ENCODE data around the gene ZNF407.

Gene ZNF407

DNA sequence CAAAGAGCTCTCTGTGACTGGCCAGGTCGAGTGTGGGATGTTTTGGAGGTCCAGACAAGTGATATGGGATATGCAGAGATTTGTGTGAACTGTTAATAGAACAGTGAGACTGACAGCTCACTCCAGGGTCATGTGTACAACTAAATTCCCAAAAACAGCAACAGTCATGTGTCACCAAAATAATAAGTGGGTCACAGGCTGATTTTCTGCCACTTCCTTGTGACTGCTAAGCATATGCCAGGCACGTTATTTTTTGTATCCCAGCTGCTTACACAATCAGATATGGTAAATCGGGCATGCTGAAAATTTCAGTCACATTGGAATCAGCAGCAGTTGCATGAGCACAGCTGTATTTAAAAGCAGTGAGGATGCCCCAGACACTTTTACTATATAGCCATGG is 412.6 kb downstream of the ZNF407 start:
- no peak for DNase-seq (ENCODE audit: low read depth)

DNA sequence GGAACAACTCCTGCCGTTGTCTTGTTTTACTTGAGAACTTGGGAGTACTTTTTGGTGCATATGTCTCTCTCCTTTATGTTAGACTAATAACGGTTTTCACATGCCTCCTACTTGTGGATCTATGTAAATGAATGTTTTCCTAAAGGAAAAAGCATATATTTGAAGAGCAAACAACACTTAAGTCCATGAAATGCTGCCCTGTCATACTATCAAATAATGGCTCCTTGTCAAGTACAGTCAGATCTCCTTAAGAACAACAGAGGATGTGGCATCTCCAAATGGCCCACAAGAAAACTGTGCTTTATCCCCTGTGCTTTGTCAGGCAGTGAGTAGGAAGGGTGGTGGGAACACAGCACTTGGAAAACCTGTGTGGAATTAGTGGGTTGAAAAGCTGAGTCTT is 413.0 kb downstream of the ZNF407 start:
- DNase-seq (ENCODE audit: low read depth) = no peak

DNA sequence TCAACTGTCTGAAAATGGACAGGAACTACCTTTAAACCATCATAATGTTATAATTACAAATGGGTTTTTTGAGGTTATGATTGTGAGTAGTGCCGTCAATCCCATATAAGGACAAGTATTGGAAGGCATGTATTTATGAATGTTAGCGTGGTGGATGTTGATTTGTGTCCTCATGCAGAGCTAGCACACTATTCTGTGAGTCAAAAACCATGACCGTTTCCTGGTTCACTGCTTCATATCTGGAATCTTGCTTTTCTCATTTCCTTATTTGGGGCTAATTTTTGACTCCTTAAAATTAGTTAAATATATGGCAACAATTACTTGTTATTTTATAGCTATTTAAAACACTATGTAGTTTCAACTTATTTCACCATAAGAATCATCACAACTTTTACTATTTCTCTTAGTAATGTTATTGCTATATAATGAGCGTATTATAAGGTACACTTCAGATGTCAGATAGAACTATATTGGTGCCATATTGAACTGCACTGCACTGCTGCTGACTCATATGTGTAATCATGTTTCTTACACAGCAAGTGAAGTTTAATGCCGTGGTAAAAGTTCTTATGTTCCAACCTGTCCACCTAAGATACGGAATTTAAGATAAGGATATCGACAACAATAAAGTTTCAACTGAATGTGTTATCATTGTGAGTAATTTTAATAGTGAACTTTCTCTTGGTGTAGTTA is 418.5 kb downstream of the ZNF407 start:
- no peak for DNase-seq (ENCODE audit: low read depth)

DNA sequence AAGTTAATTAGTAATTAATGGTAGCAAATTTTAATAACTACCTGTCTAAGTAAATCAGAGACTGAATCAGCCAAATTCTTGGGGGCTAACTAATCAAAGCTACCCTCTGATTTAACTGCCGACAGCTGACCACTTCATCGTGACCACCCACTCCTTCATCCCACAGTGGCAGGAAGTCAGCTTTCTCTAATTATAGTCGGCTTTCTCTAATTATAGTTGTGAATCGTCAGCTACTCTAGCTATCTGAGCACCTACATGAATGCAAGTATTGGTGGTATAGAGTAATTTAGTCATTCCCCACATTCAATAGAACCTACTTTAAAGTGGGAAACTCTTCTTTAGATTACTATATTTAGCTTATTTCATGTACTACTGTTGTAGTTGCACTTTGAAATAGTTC is 425.8 kb downstream of the ZNF407 start:
- no peak for DNase-seq (ENCODE audit: low read depth)

DNA sequence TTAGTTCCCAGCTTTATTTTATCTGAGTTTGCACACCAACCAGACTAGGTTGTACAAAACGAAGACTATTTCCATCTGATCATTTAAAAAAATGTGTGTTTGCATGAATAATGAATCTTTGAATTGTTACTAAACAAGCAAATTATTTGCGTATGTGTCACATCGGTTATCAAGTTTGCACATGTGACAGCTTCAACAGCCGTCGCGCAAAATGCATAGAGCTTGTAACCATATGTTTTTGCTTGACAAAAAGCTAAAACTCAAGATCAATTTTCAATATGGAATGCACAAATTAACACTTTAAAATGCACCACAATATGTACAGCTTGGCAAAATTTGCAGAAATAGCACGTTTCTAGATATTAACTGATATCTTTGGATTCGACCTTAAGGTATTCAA is 427.2 kb downstream of the ZNF407 start:
- no peak for DNase-seq (ENCODE audit: low read depth)

DNA sequence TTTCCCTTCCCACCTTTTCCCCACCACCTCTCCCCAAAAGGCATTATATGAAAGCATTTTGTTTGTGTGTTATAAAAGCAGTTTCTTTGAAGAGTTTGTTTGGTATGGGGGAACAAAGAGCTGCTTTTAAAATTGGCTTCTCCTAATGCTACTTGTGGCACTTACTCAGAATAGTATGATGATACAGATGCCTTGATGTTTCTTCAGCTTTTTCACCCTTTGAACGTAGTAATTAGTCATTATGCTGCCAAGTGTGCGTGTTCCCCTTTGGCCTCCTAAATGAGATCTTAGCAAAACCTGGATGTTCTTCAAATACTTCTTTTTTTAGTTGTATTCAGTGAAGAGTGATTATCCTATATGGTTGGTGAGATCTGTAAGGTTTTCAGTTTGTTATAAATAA is 427.9 kb downstream of the ZNF407 start:
- DNase-seq (ENCODE audit: low read depth) = no peak

DNA sequence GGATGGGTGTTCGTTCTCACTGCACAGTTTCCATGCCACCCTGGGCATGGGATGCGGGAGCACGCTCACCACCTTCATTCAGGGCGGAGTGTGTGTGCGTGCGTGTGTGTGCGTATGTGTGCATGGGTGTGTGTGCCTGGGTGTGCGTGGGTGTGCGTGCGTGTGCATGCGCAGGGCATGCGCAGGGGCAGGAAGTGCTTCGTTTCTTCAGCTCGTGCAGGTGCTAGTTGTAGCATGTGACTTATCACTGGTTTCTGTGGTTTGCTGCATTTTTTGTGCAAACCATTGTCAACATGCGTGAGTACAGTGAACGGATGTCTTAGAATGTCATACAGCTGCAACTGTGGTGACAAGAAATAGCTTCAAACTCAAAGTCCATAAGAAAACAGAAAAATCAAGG is 431.8 kb downstream of the ZNF407 start:
- DNase-seq (ENCODE audit: low read depth) = no peak

DNA sequence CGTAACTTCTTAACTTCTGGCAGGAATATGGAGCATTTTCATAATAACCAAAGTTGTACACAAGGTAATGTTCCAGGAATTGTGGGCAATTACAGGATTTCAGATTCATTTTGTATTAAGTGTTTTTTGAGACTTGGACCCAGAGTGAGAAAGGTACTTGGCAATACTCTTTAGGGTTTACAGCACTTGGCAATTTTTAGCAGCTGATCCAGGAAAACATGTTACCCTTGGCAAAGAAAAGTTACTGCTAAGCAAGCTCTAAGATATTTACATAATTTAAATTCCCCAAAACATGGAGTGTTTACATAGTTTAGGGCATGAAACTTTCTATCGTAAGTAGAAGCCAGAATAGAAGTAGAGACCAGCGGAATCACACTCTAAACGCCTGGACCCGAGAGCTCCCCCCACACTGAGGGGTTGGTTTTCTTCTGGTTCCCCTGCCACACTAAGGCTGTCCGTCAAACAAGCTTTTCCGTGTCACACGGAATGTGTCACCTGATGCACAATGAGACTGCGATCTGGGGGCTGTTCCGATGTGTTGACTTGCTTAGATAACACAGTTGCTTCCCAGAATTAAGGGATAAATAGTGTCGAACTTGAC is 434.1 kb downstream of the ZNF407 start:
- no peak for DNase-seq (ENCODE audit: low read depth)

DNA sequence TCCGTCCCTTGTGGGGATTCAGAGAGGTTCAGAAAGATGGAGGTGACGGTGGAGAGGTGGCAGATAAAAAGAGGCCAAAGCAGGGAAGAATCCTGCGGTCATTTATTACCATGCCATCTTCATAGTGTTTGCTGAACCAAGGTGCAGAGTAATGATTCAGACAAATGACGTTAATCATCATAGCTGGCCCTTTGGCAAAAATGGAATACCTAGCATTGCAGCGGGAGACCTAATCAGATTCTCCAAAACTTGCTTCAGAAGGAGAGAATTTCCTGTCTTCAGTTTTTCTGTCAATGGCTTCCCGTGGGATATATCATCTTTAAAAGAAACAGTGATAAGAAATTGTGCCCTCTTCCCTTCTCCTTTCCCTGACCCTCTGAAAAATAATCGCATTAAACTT is 435.8 kb downstream of the ZNF407 start:
- DNase-seq (ENCODE audit: low read depth) = no peak

DNA sequence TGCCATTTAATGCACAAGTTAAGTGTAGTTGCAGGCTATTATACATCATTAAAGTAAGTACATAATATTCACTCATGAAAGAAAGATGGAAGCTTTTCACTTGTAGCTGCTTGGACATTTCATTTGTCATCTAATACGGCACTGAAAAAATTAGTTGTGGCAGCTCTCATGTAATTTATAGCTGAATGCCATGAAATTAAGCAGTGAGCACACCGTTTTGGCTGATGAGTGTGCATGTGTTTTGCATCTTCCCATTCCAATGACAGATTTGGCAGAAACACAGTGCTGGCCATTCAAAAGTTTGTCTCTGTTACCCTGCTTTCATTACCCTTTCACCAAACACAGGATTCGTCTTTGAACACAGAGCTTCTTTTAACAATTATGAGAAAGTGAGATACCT is 437.3 kb downstream of the ZNF407 start:
- no peak for DNase-seq (ENCODE audit: low read depth)

DNA sequence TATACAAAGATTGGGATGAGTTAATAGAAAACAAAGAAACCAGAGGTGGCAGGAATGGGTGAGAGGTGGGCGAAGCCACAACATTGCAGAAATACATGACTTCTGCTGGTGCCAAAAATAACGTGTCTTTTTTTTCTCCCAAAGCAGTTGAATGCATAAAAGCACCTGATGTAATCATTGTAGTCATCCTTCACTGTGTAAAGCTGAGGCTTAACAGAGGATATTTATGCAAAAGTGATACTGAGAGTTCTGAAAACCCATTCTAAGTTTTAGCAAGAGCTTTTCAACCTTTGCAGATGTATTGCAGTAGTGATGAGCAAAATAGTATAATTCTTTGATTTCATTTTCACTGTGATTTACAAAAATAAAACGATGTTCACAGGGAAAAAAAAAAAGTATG is 438.3 kb downstream of the ZNF407 start:
- DNase-seq (ENCODE audit: low read depth) = no peak

DNA sequence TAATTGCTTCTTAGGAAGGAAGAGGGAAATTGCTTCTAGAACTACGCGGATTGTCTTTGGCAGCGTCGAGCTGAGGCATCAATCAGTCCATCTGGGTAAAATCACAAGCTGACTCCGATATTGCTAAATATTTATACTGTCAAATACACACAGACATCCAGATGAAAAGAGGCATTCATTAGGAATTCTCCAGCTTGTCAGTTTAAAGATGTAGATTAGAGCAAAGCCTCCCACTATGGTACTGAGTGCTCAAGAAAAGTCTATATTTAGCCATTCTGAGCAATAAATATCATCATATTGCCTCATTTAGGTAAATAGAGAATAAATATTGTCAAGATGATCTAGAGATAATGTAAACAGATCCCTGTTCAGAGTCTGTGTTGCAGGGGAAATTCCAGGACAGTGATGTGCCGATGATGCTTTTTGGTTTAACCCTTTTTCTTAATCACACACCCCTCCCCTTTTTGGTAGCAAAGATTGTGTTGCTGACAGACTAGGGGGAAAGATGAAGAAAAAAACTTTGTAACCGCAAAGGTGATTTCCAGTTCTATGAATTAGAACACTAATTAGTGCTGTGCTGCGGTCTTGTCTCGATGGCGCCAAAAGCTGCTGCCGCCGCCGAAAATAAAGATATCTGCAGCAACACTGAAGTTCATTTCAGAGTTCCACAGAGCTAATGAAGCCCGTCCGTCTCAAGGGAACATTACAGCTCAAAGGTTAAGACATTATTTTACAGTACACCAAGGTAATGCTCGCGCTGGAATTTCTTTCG is 439.4 kb downstream of the ZNF407 start:
- peak; percentile 33 for DNase-seq (ENCODE audit: low read depth)

DNA sequence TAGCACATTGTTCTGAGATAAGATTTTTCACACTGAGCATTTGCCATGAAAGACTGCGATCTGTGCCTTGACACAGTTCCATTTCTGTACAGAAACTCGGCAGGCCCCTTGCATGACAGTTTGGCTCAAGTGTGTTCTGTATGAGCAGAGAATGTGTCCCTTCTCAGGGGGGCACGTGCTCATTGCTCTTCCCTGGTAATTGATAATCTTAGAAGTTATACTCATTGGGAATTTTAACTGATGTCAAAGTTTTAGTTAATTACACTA is 440.0 kb downstream of the ZNF407 start:
- DNase-seq (ENCODE audit: low read depth) = no peak

DNA sequence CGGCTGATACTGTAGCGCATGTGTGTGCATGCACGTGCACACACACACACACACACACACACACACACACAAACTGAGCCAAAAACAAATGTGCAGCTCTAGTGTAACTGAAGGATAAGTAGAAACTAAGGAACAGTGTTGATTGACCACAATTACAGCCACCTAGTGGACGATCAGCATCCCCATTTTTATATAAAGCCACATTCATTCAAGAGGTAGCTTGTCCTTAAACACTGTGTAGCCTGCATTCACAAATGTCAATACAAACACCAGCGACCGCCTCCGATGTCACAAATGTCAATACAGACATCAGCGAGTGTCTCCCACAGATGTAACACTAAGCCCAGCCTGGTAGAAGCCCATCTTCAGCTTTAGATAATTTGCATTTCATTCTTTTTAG is 443.9 kb downstream of the ZNF407 start:
- DNase-seq (ENCODE audit: low read depth) = peak; percentile 45

DNA sequence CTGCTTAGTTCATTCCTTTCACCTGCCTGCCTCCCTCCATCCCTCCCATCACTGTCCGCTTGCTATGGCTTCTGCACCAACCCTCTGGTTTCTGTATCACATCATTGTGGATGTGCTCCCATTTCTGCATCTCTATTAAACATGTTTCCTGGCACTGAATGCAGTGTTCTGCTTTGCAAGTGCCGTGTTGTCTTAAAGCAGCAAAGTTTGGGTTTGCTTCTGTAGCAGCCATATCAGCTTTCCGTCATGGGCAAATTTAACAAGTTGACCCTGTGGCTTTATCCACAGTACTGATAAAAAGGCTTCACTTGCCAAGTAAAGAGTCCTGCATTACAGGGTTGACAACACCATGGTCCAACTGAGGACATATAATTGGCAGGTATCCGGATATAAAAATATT is 445.8 kb downstream of the ZNF407 start:
- DNase-seq (ENCODE audit: low read depth) = no peak

DNA sequence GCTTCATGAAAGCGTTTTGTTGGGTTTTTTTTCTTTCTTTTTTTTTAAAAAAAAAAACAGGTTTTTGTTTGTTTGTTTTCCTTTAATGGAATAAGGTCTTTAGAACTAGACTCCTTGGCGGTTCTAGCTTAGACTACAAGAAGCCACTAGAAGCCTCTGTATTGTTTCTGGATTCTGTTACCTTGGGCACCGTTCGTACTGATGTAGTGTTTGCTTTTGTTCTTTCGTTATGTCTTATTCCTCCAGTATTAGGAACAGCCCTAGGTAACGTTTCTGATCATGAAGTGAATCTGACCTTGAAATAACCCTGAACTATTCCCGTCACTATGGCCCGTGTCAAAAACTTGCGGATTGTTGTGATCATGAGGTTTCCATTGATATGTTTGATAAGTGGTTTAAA is 446.6 kb downstream of the ZNF407 start:
- DNase-seq (ENCODE audit: low read depth) = no peak

DNA sequence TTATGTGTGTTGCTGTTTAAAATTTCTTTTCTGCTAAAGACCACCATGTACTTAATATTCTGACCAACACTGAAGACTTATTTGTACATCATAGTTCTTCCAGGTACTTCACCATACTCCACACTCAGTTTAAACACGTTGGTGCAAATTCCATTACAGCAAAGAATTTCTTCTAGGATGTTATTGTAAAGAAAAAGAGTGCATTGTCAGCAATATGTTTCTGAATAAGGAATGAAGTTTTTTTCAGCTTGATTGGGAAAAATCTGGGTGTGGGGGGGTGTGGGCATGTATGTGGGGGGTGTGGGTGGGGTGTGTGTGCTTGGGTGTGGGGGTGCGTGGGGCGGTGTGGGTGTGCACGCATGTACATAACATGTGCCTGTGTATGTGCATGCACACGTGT is 447.1 kb downstream of the ZNF407 start:
- DNase-seq (ENCODE audit: low read depth) = no peak

DNA sequence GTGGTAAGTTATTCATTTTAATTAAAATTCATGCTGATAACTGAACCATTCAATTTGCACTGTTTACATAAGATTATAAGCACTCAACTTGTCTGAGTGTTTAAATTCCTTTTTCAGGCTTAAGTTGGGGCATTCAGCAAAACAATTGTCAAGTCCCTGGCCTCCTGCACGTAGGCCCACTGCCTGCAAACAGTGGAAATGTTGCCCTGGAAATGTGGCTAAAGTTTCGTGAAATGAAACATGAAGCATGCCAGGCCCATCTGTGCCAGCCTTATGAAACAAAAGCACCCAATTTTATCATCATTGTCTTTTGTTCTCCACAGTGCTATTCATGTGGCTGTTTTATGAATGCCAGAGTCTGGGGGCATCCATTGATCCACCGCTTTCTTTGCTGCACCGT is 447.6 kb downstream of the ZNF407 start:
- no peak for DNase-seq (ENCODE audit: low read depth)

DNA sequence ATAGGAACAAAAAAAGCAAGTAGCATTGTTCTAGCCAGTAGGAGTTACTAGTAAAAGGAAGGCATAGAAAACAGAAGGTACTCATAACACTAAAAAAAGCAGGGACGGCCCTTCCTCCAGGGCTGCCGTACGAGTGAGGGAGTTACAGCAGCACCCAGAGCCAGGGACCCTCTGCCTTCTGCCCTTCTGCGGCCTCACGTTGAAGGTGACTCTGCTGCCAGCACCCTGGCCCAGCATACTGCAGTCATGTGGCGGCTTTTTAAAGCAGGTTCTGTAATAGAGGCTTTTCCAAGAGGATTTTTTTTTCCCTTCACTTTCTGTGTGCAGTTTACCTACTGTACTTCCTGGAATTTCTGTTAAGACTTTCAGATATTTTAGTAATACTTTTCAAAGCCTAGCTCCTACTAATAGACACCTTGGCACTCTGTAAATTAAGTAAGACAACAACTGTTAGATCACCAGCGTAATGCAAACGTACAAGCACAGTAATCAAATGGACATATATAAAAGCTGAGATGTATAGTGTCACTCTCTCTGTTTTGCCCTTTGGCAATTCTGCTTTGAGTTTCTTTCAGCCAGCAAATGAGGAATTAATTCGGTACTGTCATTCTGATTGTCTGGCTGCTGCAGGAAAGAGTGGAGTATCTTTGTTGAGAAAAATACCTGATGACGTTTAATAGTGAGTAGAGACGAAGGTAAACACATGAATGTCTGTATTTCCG is 449.7 kb downstream of the ZNF407 start:
- no peak for DNase-seq (ENCODE audit: low read depth)

DNA sequence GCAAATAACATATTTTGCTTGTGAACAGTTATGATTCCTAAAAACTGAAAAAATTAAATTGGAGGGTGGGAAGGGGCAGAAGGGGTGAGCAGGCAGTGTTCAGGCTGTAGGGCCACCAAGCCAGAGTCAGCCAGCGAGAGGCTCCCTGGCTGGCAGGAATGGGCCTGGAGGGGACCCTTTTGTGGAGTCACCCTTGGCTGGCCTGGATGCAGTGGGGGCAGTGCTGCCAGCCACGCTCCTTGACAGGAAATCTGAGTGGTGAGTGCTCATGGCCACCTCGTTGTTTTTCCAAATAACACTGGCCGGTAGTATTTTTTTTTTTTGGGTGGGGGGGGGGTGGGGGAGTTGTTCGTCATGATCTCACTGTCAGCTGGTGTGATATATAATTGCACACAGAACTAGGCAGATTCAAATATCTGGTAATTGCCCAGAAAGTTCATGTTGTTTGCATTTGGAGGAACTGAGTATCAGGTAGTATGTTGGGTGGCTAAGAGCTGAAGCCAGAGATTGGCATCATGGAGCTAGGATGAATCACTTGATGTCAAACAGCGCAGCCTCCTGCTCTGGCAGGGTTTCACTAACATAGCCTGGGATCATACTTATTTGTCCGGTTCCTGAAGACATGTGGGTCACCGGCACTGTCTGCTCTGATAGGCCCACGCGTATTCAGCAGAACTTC is 451.2 kb downstream of the ZNF407 start:
- DNase-seq (ENCODE audit: low read depth) = no peak

DNA sequence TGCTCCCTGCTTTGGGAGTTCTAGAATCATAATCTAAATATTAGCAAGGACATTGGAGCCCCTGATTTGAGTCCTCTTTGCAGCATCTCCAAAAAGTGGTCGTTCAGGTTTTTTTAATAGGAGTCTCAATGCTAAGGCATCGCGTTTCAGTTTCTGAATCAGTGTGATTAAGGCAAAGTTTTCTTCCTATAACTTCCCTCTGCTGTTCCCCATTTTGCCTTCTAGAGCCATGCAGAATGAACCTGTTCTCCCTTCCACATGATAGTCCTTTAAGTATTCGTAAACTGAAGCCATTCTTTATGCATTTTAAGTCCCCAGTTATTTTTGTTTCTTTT is 451.8 kb downstream of the ZNF407 start:
- DNase-seq (ENCODE audit: low read depth) = no peak

DNA sequence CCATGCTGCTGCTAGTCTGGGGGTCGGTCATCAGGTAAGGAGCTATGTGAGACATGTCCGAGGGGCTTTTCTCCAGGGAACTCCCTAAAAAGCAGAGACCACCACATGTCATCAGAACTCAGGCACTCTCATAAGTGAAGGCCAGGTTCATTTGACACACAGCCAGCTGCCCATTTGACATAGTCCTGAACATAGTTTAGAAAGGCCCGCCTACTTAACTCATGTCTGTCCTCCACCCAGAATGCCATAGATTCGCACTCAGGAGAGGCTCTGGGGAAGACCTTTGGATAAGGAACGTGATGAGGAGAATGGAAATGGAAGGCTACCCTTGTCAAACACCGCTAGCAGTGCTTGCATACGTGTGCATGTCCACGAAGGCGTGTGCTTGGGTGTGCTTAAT is 454.1 kb downstream of the ZNF407 start:
- no peak for DNase-seq (ENCODE audit: low read depth)

DNA sequence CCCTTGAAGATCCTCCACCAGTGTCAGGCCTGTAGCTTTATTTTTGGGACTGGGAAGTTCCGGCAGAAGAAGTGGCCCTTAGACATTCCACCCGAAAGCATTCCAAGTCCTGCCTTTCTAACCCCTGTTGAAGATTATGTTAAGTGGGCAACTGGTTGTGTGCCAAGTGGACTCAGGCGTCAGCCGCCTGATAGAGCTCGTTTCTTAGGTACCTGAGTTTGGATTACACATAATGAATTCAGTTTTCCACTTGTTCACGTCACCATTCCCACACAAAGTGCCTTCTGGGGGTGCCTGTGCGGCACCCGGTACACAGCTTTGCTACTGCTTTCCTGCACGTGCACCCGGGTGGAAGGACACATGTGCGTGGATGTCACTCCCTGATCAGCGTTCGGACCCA is 454.8 kb downstream of the ZNF407 start:
- DNase-seq (ENCODE audit: low read depth) = no peak

Data from ELR (cell line).